ENCODE data around the gene PLPP6. TPM values are rescaled to one million over a fixed set of nuclear protein-coding genes. Genes with fewer than 3 reads are reported as not detected.

PLPP6 gene
- total RNA-seq, 2 experiments from 2014 or later, result 11.8 to 12.4 TPM

Other genes with a start within 250 kb of the PLPP6 start
- gene SLC1A1, start 171.8 kb upstream of the PLPP6 start, total RNA-seq, result under 1 TPM in 1 of 2 experiments, not detected in 1; 0.11 TPM
- gene SPATA6L, start 4.2 kb downstream of the PLPP6 start, total RNA-seq, result 1 to 10 TPM in 1 of 2 experiments, under 1 TPM in 1; 0.72 to 1.0 TPM
- gene CDC37L1, start 17.3 kb downstream of the PLPP6 start, total RNA-seq, result 10 to 100 TPM; 14.4 to 14.6 TPM
- gene AK3, start 78.9 kb downstream of the PLPP6 start, total RNA-seq, result 10 to 100 TPM; 40.1 to 41.7 TPM
- gene RCL1, start 130.7 kb downstream of the PLPP6 start, total RNA-seq, result 10 to 100 TPM; 14.4 to 15.1 TPM

All from activated naive CD8-positive, alpha-beta T cell treated with anti-CD3 and anti-CD28 coated beads, Interleukin-2, amount 10 ng/mL, durations not matched to agents 7 days and 5 days (primary cell).